HepG2 (cell line): ENCODE results near the gene EEPD1. TPM values are rescaled to one million over a fixed set of nuclear protein-coding genes. Genes with fewer than 3 reads are reported as not detected.

Source experiments
- ATAC-seq: fragments of 200-7000 bp; cut with Tn5 transposase; 3 replicates; pipeline ENCODE4 v1.9.1; 2020; ENCODE audit warnings: mild to moderate bottlenecking, moderate library complexity
- BruUV-seq: library from RNA; stranded (reverse); fragments of 400-500 nt; replicated peaks from 2 replicates; lab custom pipeline; 2021; lab: Mats Ljungman, UMichigan
- CTCF ChIA-PET: fragments of 300-600 bp; formaldehyde crosslinking; extraction: SDS; loops from one replicate; lab custom pipeline; 2021; ENCODE audit warnings: low total read pairs, inconsistent platforms, low intra/inter-chr PET ratio; lab: Yijun Ruan, JAX
- POLR2A ChIA-PET: fragments of 350-600 bp; sonication (Branson Sonifier 250); formaldehyde crosslinking; loops from one replicate; lab custom pipeline; 2020; ENCODE audit warnings: antibody characterized with exemption, inconsistent platforms; lab: Yijun Ruan, JAX
- DNase-seq: peaks from one replicate; pipeline ENCODE4 v3.0.0-alpha.2; 2015; ENCODE audit warnings: low spot score
- FAIRE-seq: peaks from 3 replicates; lab custom pipeline; 2011; peaks lifted over from hg19 to GRCh38; lab: Jason Lieb, UNC
- H2AFZ ChIP-seq: one replicate; pipeline ENCODE4 v1.6.1; 2011; ENCODE audit warnings: low read length, inconsistent platforms
- H3K27ac ChIP-seq: fragments of 300-600 bp; 3 replicates; pipeline ENCODE4 v1.8.0; 2011; ENCODE audit warnings: mixed run types, mild to moderate bottlenecking, mixed read lengths, low read length, inconsistent platforms; ENCODE audit not compliant: insufficient read depth; ENCODE audit errors: extremely low read length
- H3K27me3 ChIP-seq, 2 experiments: fragments of 200-600 bp in 1 of 2; 2 replicates in 1 of 2; 3 replicates in 1 of 2; pipeline versions ENCODE4 v1.6.0 to v1.8.0; 2011; ENCODE audit warnings: low read length in 2 of 2, mild to moderate bottlenecking in 2 of 2, moderate library complexity in 2 of 2, inconsistent platforms in 1 of 2; ENCODE audit not compliant: insufficient read depth in 2 of 2, control insufficient read depth in 1 of 2
- H3K36me3 ChIP-seq, 2 experiments: fragments of 200-600 bp in 1 of 2; replicated peaks in 1 of 2; 2 replicates in 1 of 2; 3 replicates in 1 of 2; pipeline versions ENCODE4 v1.5.1 to v1.8.0; 2011; ENCODE audit warnings: low read length in 2 of 2, inconsistent platforms in 1 of 2; ENCODE audit not compliant: insufficient read depth in 2 of 2, control insufficient read depth in 1 of 2
- H3K4me1 ChIP-seq: 2 replicates; pipeline ENCODE4 v1.5.1; 2012; ENCODE audit warnings: low read length, inconsistent platforms; ENCODE audit not compliant: insufficient read depth
- H3K4me2 ChIP-seq: 2 replicates; pipeline ENCODE4 v1.6.0; 2011; ENCODE audit warnings: low read depth, low read length, inconsistent platforms
- H3K4me3 ChIP-seq, 3 experiments: fragments of 200-600 bp in 1 of 3; sonication (generic), shearing (Covaris generic) in 1 of 3; replicated peaks in 1 of 3; 2 replicates each; pipeline ENCODE4 v1.5.1; 2011 to 2016; ENCODE audit warnings: low read length in 3 of 3, inconsistent platforms in 2 of 3, low read depth in 2 of 3, mild to moderate bottlenecking in 2 of 3, control low read depth in 1 of 3, mixed read lengths in 1 of 3; ENCODE audit not compliant: insufficient read depth in 1 of 3
- H3K79me2 ChIP-seq: one replicate; pipeline ENCODE4 v1.6.1; 2011; ENCODE audit warnings: low read length, inconsistent platforms; ENCODE audit not compliant: insufficient read depth
- H3K9ac ChIP-seq: 2 replicates; pipeline ENCODE4 v1.6.0; 2011; ENCODE audit warnings: mild to moderate bottlenecking, low read depth, low read length, inconsistent platforms; ENCODE audit not compliant: insufficient read depth
- H3K9me3 ChIP-seq: 2 replicates; pipeline ENCODE4 v1.5.1; 2012; ENCODE audit warnings: mild to moderate bottlenecking, low read length
- H4K20me1 ChIP-seq: 2 replicates; pipeline ENCODE4 v1.6.0; 2011; ENCODE audit warnings: inconsistent platforms, mild to moderate bottlenecking, low read length, moderate library complexity; ENCODE audit not compliant: insufficient read depth
- ATF4 ChIP-seq, 2 experiments: fragments of 450-650 bp in 1 of 2; sonication (generic) in 1 of 2; formaldehyde crosslinking; IDR thresholded peaks; 2 replicates each; pipeline versions ENCODE4 v1.5.0 to v1.8.0; 2020 to 2022; ENCODE audit warnings: mild to moderate bottlenecking in 1 of 2, missing genetic modification reagents in 1 of 2
- FOSL2 ChIP-seq: sonication (generic); formaldehyde crosslinking; IDR thresholded peaks from 2 replicates; pipeline ENCODE4 v1.4.0; 2020; ENCODE audit warnings: missing genetic modification reagents
- MBNL3 ChIP-seq: fragments of 250-450 bp; sonication (Bioruptor Pico); conservative IDR thresholded peaks from 2 replicates; pipeline ENCODE4 v1.8.0; 2022; ENCODE audit warnings: mild to moderate bottlenecking, inconsistent platforms
- ZNF687 ChIP-seq: sonication (generic); formaldehyde crosslinking; IDR thresholded peaks from 2 replicates; pipeline ENCODE4 v1.5.1; 2020; ENCODE audit warnings: mild to moderate bottlenecking, missing genetic modification reagents, moderate library complexity
- whole genome bisulfite sequencing: methylation state at CpG from one replicate; pipeline ENCODE4 v1.1.6; 2017; ENCODE audit warnings: low lambda C conversion rate; 5-methylcytosine and 5-hydroxymethylcytosine counted together
- in situ Hi-C: cut with HindIII; loops from 2 replicates; pipeline ENCODE4 v1.10.0; 2017; ENCODE audit warnings: low pct_unique_long_range_greater_than_20kb; ENCODE audit not compliant: extremely low pct_ligation_motif_present
- intact Hi-C: fragments of 100-400 bp; cut with micrococcal nuclease; formaldehyde crosslinking; loops from one replicate; pipeline ENCODE4 v1.10.0; 2022; ENCODE audit not compliant: unreplicated experiment
- polyA plus RNA-seq, 8 experiments: library from polyadenylated mRNA; depleted of rRNA in 3 of 8; stranded (reverse) in 7 of 8; unstranded in 1 of 8; fragments of >200 nt; fragmentation: Illumina TruSeq in 4 of 8; extraction: Trizol in 4 of 8; gene quantifications; 2 replicates each; pipeline versions ENCODE4 v1.2.1 to v1.2.3, GENCODE V29; 2011 to 2016; ENCODE audit warnings: low read depth in 4 of 8, missing spikeins in 1 of 8, mixed read lengths in 1 of 8; ENCODE audit not compliant: insufficient read depth in 1 of 8
- total RNA-seq, 5 experiments: library from RNA; depleted of rRNA; stranded (reverse); fragments of >200 nt; fragmentation: Illumina TruSeq; extraction: Trizol; gene quantifications; 2 replicates each; pipeline ENCODE4 v1.2.3, GENCODE V29; 2016; ENCODE audit warnings: low read depth in 1 of 5
- TF ChIP-seq, protein P1 (sequence below): sonication (generic); formaldehyde crosslinking; IDR thresholded peaks from 2 replicates; pipeline ENCODE4 v1.4.0; 2020; ENCODE audit warnings: missing genetic modification reagents
- TF ChIP-seq, protein P2 (sequence below): sonication (generic); formaldehyde crosslinking; IDR thresholded peaks from 2 replicates; pipeline ENCODE4 v1.4.0; 2020; ENCODE audit warnings: missing genetic modification reagents, borderline replicate concordance
- TF ChIP-seq, protein P3 (sequence below): sonication (generic); formaldehyde crosslinking; IDR thresholded peaks from 2 replicates; pipeline ENCODE4 v1.4.0; 2020; ENCODE audit warnings: missing genetic modification reagents

The EEPD1 gene
- total and polyA plus RNA-seq, 2 of the 13 experiments (the other 11 are each of a cell fraction or from before 2014, with no cell fraction given): 10.1 to 16.4 TPM

DNA sequence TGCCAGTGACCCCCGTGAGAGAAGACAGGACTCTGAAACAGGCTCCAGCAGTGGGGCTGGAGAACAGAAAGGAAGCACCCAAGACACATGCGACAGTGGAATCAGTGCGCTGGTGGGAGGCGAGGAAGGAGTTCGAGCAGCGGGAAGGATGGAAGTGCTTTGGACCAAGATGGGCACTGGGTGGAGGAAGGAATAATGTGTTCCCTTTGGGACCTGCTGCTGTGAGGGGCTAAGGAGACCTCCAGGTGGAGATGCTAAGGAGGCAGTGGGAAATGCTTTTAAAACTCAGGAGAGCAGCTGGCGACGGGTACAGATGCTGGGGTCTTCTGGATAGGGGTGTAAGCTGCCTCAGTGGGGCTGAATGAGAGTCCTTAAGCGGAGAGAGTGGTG is 126.9 kb downstream of the EEPD1 start (continued):
- TF ChIP-seq, protein P1, sequence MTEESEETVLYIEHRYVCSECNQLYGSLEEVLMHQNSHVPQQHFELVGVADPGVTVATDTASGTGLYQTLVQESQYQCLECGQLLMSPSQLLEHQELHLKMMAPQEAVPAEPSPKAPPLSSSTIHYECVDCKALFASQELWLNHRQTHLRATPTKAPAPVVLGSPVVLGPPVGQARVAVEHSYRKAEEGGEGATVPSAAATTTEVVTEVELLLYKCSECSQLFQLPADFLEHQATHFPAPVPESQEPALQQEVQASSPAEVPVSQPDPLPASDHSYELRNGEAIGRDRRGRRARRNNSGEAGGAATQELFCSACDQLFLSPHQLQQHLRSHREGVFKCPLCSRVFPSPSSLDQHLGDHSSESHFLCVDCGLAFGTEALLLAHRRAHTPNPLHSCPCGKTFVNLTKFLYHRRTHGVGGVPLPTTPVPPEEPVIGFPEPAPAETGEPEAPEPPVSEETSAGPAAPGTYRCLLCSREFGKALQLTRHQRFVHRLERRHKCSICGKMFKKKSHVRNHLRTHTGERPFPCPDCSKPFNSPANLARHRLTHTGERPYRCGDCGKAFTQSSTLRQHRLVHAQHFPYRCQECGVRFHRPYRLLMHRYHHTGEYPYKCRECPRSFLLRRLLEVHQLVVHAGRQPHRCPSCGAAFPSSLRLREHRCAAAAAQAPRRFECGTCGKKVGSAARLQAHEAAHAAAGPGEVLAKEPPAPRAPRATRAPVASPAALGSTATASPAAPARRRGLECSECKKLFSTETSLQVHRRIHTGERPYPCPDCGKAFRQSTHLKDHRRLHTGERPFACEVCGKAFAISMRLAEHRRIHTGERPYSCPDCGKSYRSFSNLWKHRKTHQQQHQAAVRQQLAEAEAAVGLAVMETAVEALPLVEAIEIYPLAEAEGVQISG: no peak
- TF ChIP-seq, protein P2, sequence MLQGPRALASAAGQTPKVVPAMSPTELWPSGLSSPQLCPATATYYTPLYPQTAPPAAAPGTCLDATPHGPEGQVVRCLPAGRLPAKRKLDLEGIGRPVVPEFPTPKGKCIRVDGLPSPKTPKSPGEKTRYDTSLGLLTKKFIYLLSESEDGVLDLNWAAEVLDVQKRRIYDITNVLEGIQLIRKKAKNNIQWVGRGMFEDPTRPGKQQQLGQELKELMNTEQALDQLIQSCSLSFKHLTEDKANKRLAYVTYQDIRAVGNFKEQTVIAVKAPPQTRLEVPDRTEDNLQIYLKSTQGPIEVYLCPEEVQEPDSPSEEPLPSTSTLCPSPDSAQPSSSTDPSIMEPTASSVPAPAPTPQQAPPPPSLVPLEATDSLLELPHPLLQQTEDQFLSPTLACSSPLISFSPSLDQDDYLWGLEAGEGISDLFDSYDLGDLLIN (CRISPR knock-in tag): no peak

GRCh38 chr7:36280840-36281812 is 128.1 kb downstream of the EEPD1 start:
- no peak overlapping the region for H3K9ac ChIP-seq
- peaks cover 2 to 22% of the 10 kb centered on the region in 2 experiments; a peak in 4 of 5 replicates for H3K36me3 ChIP-seq
- no peaks in the 10 kb centered on the region for H3K9me3 ChIP-seq
- ATAC-seq: no peak
- CTCF ChIA-PET: interaction anchor here (1.0 kb wide), 1 partner anchor 38 kb away, joined by 3 read pairs; no protein-coding TSS in a partner anchor
- 91% methylated on average over 16 of the region's 18 CpGs for WGBS
- no peak overlapping the region for H3K4me2 ChIP-seq
- H3K4me1 ChIP-seq: peaks cover 80% of the 10 kb centered on the region
- in situ Hi-C loops (no loop called here), intact Hi-C loops (no loop called here)
- BruUV-seq: no TSS peak
- H3K27ac ChIP-seq: no peak overlapping the region
- no peak overlapping the region for H3K4me3 ChIP-seq
- no peak for DNase-seq
- no peaks in the 10 kb centered on the region for H3K27me3 ChIP-seq
- no peaks in the 10 kb centered on the region for H3K79me2 ChIP-seq
- POLR2A ChIA-PET: interaction anchor here (0.7 to 1.7 kb wide), 2 partner anchors 9 kb away, joined by 3 to 7 read pairs; no protein-coding TSS in a partner anchor
- no peak overlapping the region for H2AFZ ChIP-seq
- FAIRE-seq: no peak
- no peaks in the 10 kb centered on the region for H4K20me1 ChIP-seq
- TF ChIP-seq ATF4 (CRISPR knock-in tag; IDR thresholded peaks at IDR 0.05) (no peak), ZNF687 (CRISPR knock-in tag) (peak; percentile 32), MBNL3 (CRISPR knock-in tag) (no peak), FOSL2 (CRISPR knock-in tag) (peak; percentile 49; the same call in 1 of the 2 replicates)
- TF ChIP-seq, protein P3, sequence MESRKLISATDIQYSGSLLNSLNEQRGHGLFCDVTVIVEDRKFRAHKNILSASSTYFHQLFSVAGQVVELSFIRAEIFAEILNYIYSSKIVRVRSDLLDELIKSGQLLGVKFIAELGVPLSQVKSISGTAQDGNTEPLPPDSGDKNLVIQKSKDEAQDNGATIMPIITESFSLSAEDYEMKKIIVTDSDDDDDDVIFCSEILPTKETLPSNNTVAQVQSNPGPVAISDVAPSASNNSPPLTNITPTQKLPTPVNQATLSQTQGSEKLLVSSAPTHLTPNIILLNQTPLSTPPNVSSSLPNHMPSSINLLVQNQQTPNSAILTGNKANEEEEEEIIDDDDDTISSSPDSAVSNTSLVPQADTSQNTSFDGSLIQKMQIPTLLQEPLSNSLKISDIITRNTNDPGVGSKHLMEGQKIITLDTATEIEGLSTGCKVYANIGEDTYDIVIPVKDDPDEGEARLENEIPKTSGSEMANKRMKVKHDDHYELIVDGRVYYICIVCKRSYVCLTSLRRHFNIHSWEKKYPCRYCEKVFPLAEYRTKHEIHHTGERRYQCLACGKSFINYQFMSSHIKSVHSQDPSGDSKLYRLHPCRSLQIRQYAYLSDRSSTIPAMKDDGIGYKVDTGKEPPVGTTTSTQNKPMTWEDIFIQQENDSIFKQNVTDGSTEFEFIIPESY (CRISPR knock-in tag): peak; percentile 98
